Keratinocyte (primary cell): ENCODE data around the gene TH. TPM values are rescaled to one million over a fixed set of nuclear protein-coding genes. Genes with fewer than 3 reads are reported as not detected.

Experiments
- DNase-seq: peaks from one replicate; pipeline ENCODE4 v3.0.0-alpha.2; 2011; ENCODE audit warnings: low read depth, missing footprints, low spot score
- FAIRE-seq: peaks from 2 replicates; lab custom pipeline; 2011; peaks lifted over from hg19 to GRCh38; lab: Jason Lieb, UNC
- H2AFZ ChIP-seq: 2 replicates; pipeline ENCODE4 v1.6.0; 2012; ENCODE audit warnings: low read length, control low read depth, inconsistent platforms; ENCODE audit not compliant: control insufficient read depth
- H3K27ac ChIP-seq: 2 replicates; pipeline ENCODE4 v1.5.1; 2011; ENCODE audit warnings: low read length; ENCODE audit not compliant: control insufficient read depth, insufficient read depth
- H3K27me3 ChIP-seq: 3 replicates; pipeline ENCODE4 v1.6.0; 2011; ENCODE audit warnings: low read length; ENCODE audit not compliant: control insufficient read depth, insufficient read depth; ENCODE audit errors: extremely low read depth
- H3K36me3 ChIP-seq, 2 experiments: 2 replicates in 1 of 2; 3 replicates in 1 of 2; pipeline ENCODE4 v1.5.1; 2011; ENCODE audit warnings: low read length in 2 of 2, mild to moderate bottlenecking in 1 of 2; ENCODE audit not compliant: control insufficient read depth in 2 of 2, insufficient read depth in 2 of 2; ENCODE audit errors: extremely low read depth in 1 of 2
- H3K4me1 ChIP-seq: 3 replicates; pipeline ENCODE4 v1.5.1; 2011; ENCODE audit warnings: low read length; ENCODE audit not compliant: control insufficient read depth, insufficient read depth; ENCODE audit errors: extremely low read depth
- H3K4me2 ChIP-seq: 3 replicates; pipeline ENCODE4 v1.6.0; 2011; ENCODE audit warnings: low read depth, low read length; ENCODE audit not compliant: control insufficient read depth, insufficient read depth; ENCODE audit errors: extremely low read depth
- H3K4me3 ChIP-seq, 3 experiments: fragments of 200-600 bp in 1 of 3; sonication (generic) in 1 of 3; 2 replicates in 2 of 3; 3 replicates in 1 of 3; pipeline ENCODE4 v1.5.1; 2011 to 2016; ENCODE audit warnings: low read length in 3 of 3, mild to moderate bottlenecking in 3 of 3, control low read depth in 2 of 3, inconsistent platforms in 1 of 3, low read depth in 1 of 3, mixed read lengths in 1 of 3, mixed run types in 1 of 3, moderate library complexity in 1 of 3; ENCODE audit not compliant: control insufficient read depth in 2 of 3, insufficient read depth in 2 of 3; ENCODE audit errors: extremely low read depth in 1 of 3
- H3K79me2 ChIP-seq: 2 replicates; pipeline ENCODE4 v1.6.0; 2012; ENCODE audit warnings: low read length; ENCODE audit not compliant: control insufficient read depth, insufficient read depth
- H3K9ac ChIP-seq: 3 replicates; pipeline ENCODE4 v1.6.0; 2011; ENCODE audit warnings: low read length; ENCODE audit not compliant: control insufficient read depth, insufficient read depth; ENCODE audit errors: extremely low read depth
- H3K9me1 ChIP-seq: 3 replicates; pipeline ENCODE4 v1.6.0; 2011; ENCODE audit warnings: low read length; ENCODE audit not compliant: control insufficient read depth, insufficient read depth; ENCODE audit errors: extremely low read depth
- H3K9me3 ChIP-seq: 2 replicates; pipeline ENCODE4 v1.5.1; 2012; ENCODE audit warnings: low read depth, low read length; ENCODE audit not compliant: control insufficient read depth
- H4K20me1 ChIP-seq: 3 replicates; pipeline ENCODE4 v1.6.0; 2011; ENCODE audit warnings: low read length; ENCODE audit not compliant: control insufficient read depth, insufficient read depth; ENCODE audit errors: extremely low read depth
- CTCF ChIP-seq, 3 experiments: IDR thresholded peaks in 1 of 3; conservative IDR thresholded peaks in 1 of 3; optimal IDR thresholded peaks in 1 of 3; 2 replicates in 2 of 3; 3 replicates in 1 of 3; pipeline versions ENCODE3 to v1.5.1; 2011; ENCODE audit warnings: low read length in 3 of 3, mild to moderate bottlenecking in 3 of 3, moderate library complexity in 2 of 3, control low read depth in 1 of 3, inconsistent platforms in 1 of 3; ENCODE audit not compliant: insufficient read depth in 2 of 3; ENCODE audit errors: extremely low read depth in 1 of 3
- EZH2 ChIP-seq: IDR thresholded peaks from one replicate; pipeline ENCODE4 v1.6.1; 2012; ENCODE audit warnings: inconsistent platforms, mild to moderate bottlenecking, low read length, moderate library complexity
- dilution Hi-C: fragments of 300-500 bp; cut with MboI; formaldehyde crosslinking; loops from one replicate; pipeline ENCODE4 v1.7.0; 2020; ENCODE audit warnings: low sequenced_read_pairs; ENCODE audit not compliant: extremely low pct_ligation_motif_present
- polyA plus RNA-seq, 5 experiments: library from polyadenylated mRNA; depleted of rRNA in 3 of 5; stranded (reverse) in 3 of 5; stranded (forward) in 1 of 5; unstranded in 1 of 5; fragments of >200 nt; gene quantifications; 1 replicate in 1 of 5; 2 replicates in 3 of 5; 3 replicates in 1 of 5; pipeline versions ENCODE4 v1.2.1 to v1.2.3, GENCODE V29; 2011 to 2012; ENCODE audit warnings: missing spikeins in 2 of 5, low read depth in 1 of 5, low replicate concordance in 1 of 5

The TH gene
- polyA plus RNA-seq, 1 donor (not counting 4 experiments of a cell fraction or from before 2014, with no cell fraction given) = 0.50 TPM

GRCh38 chr11:2129699-2130366, 41.8 kb downstream of the TH start:
- no peak for FAIRE-seq
- Histone ChIP-seq H2AFZ (no peak overlapping the region), H3K36me3 (no peaks in the 10 kb centered on the region), H4K20me1 (no peaks in the 10 kb centered on the region), H3K27ac (no peak overlapping the region), H3K9ac (no peak overlapping the region), H3K79me2 (no peaks in the 10 kb centered on the region), H3K27me3 (peaks cover 45% of the 10 kb centered on the region), H3K4me2 (no peak overlapping the region), H3K4me3 (no peak overlapping the region), H3K4me1 (no peaks in the 10 kb centered on the region), H3K9me1 (no peaks in the 10 kb centered on the region), H3K9me3 (no peaks in the 10 kb centered on the region)
- dilution Hi-C loops = no loop called here
- DNase-seq = no peak
- TF ChIP-seq CTCF (optimal IDR thresholded peaks at IDR 0.05 in 1 of 3, IDR thresholded peaks at IDR 0.05 in 1 of 3, conservative IDR thresholded peaks at IDR 0.05 in 1 of 3; ENCODE audit: extremely low read depth in 1 of 3, insufficient read depth in 2 of 3, low read length in 3 of 3) (no peak), EZH2 (no peak)

GRCh38 chr11:2129308-2129698, 42.3 kb downstream of the TH start:
- H3K36me3 ChIP-seq = no peaks in the 10 kb centered on the region
- H3K4me1 ChIP-seq = no peaks in the 10 kb centered on the region
- no peak for FAIRE-seq
- H3K4me3 ChIP-seq = no peak overlapping the region
- H3K27ac ChIP-seq = no peak overlapping the region
- DNase-seq = no peak
- no peak overlapping the region for H3K9ac ChIP-seq
- dilution Hi-C loops = no loop called here
- H3K27me3 ChIP-seq = peaks cover 40% of the 10 kb centered on the region
- H2AFZ ChIP-seq = no peak overlapping the region
- no peaks in the 10 kb centered on the region for H4K20me1 ChIP-seq
- no peak overlapping the region for H3K4me2 ChIP-seq
- H3K79me2 ChIP-seq = no peaks in the 10 kb centered on the region
- TF ChIP-seq CTCF (optimal IDR thresholded peaks at IDR 0.05 in 1 of 3, IDR thresholded peaks at IDR 0.05 in 1 of 3, conservative IDR thresholded peaks at IDR 0.05 in 1 of 3; ENCODE audit: extremely low read depth in 1 of 3, insufficient read depth in 2 of 3, low read length in 3 of 3) (no peak), EZH2 (no peak)
- H3K9me1 ChIP-seq = no peaks in the 10 kb centered on the region
- no peaks in the 10 kb centered on the region for H3K9me3 ChIP-seq
